Stimulated activated memory B cell treated with anti-CD40 and anti-IgM and Interleukin-4, amounts not matched to agents 10 μg/mL and 1 μg/mL and 100 μg/mL, for 72 hours (primary cell): Measurements from ENCODE around the gene ADAMTS2.

Experiments
- ATAC-seq: fragments of 150-1000 bp; cut with Tn5 transposase; 2 replicates; pipeline ENCODE4 v1.10.0; 2021
- H3K27ac Mint-ChIP-seq: one replicate; pipeline ENCODE4 v1.8.0; 2022; ENCODE audit warnings: mild to moderate bottlenecking, mixed read lengths
- H3K27me3 Mint-ChIP-seq: one replicate; pipeline ENCODE4 v1.8.0; 2022; ENCODE audit warnings: mixed read lengths
- H3K36me3 Mint-ChIP-seq: one replicate; pipeline ENCODE4 v1.8.0; 2022; ENCODE audit warnings: mixed read lengths
- H3K4me1 Mint-ChIP-seq: one replicate; pipeline ENCODE4 v1.8.0; 2022; ENCODE audit warnings: mixed read lengths
- H3K4me3 Mint-ChIP-seq: one replicate; pipeline ENCODE4 v1.8.0; 2022; ENCODE audit warnings: mild to moderate bottlenecking, moderate library complexity, mixed read lengths
- H3K9me3 Mint-ChIP-seq: one replicate; pipeline ENCODE4 v1.8.0; 2022; ENCODE audit warnings: mixed read lengths

The ADAMTS2 gene

DNA sequence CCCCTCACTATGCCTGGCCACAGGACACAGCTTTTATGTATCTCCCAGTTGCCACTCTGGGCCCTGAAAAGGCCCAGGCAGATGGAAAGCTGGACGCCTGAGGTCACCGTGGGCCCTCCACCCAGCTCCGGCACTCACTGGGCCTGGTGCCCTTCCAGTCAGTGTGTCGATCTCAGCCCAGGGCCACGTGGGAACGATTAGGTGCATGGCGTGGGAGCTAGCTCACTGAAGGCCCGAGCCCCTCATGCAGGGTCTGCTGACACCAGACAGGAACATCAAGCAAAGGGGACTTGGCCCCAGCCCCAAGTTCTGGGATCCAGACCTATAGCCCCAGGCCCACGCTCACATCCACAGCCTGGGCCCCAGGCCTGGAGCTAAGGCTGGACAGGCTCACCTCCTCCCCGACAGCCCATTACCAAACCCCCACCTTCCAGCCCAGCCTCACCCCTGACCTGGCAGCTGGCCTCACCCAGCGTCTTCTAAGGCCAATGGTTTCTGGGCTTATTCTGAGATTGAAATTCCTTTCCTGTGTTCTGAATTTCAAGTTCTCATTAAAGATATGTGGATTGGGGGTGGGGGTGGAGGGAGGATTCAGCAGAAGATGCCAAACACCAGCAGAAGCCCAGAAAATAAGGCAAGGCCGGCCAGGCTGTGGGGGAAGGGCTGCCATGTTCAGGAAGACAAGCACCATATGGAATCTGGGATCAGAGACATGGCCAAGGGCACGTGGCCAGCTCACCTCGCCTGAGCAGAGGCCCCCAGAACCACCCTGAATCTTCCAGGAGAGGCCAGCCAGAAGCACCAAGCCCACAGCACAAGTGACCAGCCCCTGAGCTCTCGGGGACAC, 74.5 kb downstream of the ADAMTS2 start:
- no peak for ATAC-seq
- H3K36me3 Mint-ChIP-seq, result no peaks in the 10 kb centered on the region
- H3K9me3 Mint-ChIP-seq, result no peaks in the 10 kb centered on the region
- no peaks in the 10 kb centered on the region for H3K4me1 Mint-ChIP-seq
- no peak overlapping the region for H3K4me3 Mint-ChIP-seq
- H3K27me3 Mint-ChIP-seq, result peaks cover 5% of the 10 kb centered on the region
- no peak overlapping the region for H3K27ac Mint-ChIP-seq

DNA sequence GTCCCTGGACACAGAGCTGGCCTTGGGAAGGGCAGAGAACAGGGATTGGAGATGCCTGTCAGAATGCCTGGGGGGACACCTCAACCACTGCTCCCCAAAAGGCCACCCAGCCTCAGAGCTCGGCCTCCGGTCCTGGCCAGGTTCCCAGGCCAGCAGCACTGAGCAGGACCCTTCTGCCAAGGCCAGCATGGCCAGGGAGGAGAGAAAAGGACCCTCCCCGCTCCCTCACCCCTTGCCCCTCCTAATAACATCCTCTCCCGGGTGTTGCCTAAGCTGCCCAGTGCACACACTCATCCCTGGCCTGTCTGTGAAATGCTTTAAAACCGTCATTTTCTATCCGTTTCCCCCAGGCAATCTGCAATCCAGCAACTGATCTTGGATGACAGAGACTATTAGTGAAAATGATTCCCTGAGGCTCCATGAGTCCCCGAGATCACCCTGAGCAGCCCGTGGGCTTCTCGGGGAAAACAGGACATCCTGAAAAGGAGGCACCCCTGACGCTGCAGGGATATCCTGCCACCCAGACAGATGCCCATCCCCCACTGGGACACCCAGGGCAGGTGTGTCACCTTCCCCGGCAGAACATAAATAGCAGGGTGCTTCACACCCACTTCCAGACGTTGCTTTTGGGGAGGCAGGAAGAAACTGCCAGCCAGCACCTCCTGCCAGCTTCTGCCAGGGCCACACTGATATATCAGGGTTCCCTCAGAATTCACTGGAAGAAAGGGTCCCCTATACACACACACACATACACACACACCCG, 75.3 kb downstream of the ADAMTS2 start:
- H3K27me3 Mint-ChIP-seq, result peaks cover 14% of the 10 kb centered on the region
- no peaks in the 10 kb centered on the region for H3K36me3 Mint-ChIP-seq
- no peaks in the 10 kb centered on the region for H3K4me1 Mint-ChIP-seq
- H3K4me3 Mint-ChIP-seq, result no peak overlapping the region
- H3K9me3 Mint-ChIP-seq, result no peaks in the 10 kb centered on the region
- no peak for ATAC-seq
- no peak overlapping the region for H3K27ac Mint-ChIP-seq

DNA sequence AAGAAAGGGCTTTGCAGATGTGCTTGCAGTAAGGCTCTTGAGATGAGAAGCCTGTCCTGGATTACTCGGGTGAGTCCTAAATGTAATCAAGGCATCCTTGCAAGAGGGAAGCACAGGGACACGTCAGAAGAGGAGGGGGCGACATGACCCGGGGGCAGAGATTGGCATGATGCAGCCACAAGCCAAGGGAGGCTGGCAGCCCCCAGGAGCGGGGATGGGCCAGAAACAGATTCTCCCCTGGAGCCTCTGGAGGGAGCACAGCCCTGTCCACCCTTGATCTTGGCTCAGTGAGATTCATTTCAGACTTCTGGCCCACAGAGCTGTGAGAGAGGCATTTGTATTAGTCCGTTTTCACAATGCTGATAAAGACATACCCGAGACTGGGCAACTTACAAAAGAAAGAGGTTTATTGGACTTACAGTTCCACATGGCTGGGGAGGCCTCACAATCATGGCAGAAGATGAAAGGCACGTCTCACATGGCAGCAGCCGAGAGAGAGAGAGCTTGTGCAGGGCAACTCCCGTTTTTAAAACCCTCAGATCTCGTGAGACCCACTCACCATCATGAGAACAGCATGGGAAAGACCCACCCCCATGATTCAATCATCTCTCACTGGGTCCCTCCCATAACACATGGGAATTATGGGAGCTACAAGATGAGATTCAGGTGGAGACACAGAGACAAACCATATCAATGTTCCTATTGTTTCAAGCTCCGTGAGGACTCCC, 76.1 kb downstream of the ADAMTS2 start:
- H3K4me3 Mint-ChIP-seq, result no peak overlapping the region
- ATAC-seq, result no peak
- H3K36me3 Mint-ChIP-seq, result no peaks in the 10 kb centered on the region
- peaks cover 15% of the 10 kb centered on the region for H3K27me3 Mint-ChIP-seq
- no peak overlapping the region for H3K27ac Mint-ChIP-seq
- H3K4me1 Mint-ChIP-seq, result no peaks in the 10 kb centered on the region
- H3K9me3 Mint-ChIP-seq, result no peaks in the 10 kb centered on the region

DNA sequence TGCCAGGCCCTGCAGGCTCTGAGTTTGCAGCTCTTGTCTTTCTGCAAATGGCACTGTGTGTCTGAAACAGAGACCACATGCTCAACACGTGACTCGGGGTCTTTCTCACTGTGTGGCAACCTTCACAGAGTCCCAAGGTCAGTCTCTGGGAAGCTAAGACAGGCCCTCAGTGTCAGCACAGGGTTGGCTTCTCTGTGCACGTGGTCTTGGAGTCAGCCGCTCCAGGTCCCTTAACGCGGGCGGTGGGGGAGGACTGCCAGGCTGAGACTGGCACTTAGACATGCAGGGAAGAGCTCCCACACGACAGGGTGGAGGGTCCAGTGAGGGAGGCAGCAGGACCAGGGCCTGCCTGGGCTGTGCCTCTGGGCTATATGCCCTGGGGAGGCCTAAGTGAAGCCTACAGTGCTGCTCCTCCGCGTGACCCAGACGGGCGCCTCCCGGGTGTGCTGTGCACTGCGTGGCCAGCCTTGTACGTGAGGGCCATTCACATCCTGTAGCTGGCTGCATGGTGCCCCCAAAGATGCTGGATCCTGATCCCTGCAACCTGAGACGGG, 76.8 kb downstream of the ADAMTS2 start:
- Mint-ChIP-seq H3K27ac (no peak overlapping the region), H3K36me3 (no peaks in the 10 kb centered on the region), H3K4me3 (no peak overlapping the region), H3K4me1 (no peaks in the 10 kb centered on the region), H3K9me3 (no peaks in the 10 kb centered on the region), H3K27me3 (peaks cover 15% of the 10 kb centered on the region)
- no peak for ATAC-seq

DNA sequence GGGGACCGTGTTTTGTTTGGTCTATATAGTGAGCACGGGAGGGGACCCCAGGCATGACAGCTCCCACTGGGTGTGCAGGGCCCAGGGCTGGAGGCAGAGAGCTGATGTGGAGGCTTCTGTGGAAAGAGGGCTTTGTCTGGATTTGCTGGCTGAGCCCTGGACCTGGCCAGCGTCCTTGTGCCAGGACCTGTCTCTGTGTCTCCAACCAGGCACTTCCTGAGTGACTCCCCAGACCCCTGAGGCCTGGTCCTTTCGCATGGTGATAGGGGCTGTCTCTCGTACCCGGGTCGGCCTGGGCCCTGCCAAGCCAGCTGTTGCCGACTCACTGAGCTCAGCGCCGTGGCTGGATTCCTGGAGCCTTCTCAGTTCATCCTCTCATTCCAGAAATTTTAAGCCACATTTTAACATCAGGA, 77.6 kb downstream of the ADAMTS2 start:
- Mint-ChIP-seq H3K27me3 (peaks cover 15% of the 10 kb centered on the region), H3K4me1 (no peaks in the 10 kb centered on the region), H3K36me3 (no peaks in the 10 kb centered on the region), H3K9me3 (peaks cover under 1% of the 10 kb centered on the region), H3K4me3 (no peak overlapping the region), H3K27ac (no peak overlapping the region)
- ATAC-seq, result no peak

DNA sequence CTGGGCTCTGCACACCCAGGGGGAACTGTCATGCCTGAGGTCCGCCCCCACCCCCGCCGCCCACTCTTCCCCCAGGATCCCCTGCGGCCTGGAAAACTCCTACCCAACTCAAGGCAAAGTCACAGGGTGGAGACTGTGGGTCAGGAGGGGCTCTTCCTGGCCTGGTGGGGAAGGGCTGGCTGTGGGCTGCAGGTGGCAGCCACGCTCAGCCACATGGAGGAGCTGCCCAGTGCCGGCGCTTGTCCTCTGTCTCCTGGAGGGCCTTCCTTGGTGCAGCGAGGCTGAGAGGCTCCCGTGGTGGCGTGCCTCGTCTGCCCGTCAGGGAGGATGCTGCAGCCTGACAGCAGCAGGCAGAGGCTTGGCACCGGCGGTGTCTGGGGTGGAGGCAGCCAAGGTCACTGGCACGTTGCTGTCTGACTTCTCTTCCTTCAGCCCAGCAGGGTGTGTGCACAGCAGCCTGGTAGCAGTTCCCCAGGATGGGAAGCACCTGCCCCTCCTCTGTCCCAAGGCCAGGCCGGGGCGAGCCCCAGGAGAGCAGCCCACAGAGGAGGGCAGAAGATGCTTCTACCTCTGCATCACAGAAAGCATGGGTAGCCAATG, 78.1 kb downstream of the ADAMTS2 start:
- Mint-ChIP-seq H3K27ac (no peak overlapping the region), H3K9me3 (peaks cover 3% of the 10 kb centered on the region), H3K27me3 (peaks cover 15% of the 10 kb centered on the region), H3K36me3 (no peaks in the 10 kb centered on the region), H3K4me1 (no peaks in the 10 kb centered on the region), H3K4me3 (no peak overlapping the region)
- ATAC-seq, result no peak

DNA sequence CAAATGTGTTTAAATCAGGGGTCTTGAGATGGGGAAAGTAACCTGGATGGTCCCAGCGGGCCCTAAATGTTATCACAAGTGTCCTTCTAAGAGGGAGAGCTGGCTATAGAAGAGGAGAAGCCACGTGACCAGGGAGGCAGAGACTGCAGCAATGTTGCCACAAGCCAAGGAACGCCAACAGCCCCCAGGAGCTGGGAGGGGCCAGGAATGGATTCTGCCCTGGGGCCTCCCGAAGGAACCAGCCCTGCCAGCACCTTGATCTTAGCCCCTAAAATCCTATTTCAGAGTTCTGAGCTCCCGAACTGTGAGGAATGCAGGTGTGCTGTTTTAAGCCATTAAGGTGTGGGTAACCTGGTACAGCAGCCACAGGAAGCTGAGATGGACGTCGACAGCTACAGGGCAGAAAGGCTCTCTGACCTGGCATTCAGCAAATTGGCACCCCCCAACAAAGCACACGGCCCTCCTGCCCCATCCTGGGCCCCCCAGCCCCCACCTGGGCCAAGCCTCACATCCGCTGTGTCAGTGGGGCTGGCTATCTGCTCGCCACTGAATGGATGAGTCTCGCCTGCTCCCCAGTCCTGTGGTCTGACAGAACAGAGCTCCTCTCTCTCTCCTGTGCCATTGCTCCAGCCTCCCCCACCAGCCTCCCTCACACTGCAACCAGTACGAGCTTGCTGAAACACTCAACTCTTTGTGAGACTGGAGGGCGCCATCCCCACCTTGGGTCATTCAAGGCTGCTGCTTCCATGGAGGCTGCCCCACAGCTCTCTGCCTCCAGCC, 78.8 kb downstream of the ADAMTS2 start:
- peaks cover 3% of the 10 kb centered on the region for H3K9me3 Mint-ChIP-seq
- no peaks in the 10 kb centered on the region for H3K4me1 Mint-ChIP-seq
- no peak for ATAC-seq
- no peak overlapping the region for H3K27ac Mint-ChIP-seq
- H3K36me3 Mint-ChIP-seq, result no peaks in the 10 kb centered on the region
- H3K27me3 Mint-ChIP-seq, result peaks cover 15% of the 10 kb centered on the region
- no peak overlapping the region for H3K4me3 Mint-ChIP-seq

DNA sequence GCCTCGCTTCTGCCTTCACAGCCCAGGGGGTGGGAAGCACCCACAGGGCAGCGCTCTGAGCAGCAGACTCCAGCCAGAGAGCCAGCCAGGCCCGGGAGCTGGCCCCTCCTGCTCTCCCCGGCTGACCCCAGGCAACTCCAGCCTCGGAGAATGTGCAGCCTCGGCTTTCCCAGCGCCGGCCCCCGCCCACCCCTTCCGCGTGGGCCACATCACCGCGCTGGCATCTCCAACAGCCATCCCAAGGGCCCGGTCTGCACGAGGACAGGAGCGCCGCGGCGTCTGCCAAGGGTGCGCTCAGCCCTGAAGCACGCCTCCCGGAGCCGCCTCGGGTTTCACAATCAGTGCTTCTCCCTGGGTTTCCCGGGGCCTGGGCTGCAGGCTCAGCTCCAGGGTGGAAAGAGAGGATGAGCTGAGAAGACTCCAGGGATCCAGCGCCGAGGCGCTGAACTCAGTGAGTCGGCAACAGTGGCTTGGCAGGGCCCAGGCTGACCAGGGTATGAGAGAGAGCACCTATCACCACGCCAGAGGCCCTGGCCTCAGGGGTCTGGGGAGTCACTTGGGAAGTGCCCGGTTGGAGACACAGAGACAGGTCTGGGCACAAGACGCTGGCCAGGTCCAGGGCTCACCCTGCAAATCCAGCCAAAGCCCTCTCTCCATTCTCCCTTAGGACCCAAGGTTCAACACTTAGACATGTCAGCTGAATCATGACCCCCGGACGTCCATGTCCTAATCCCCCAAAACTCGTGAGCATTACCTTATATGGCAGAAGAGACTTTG, 79.6 kb downstream of the ADAMTS2 start:
- H3K4me3 Mint-ChIP-seq, result no peak overlapping the region

DNA sequence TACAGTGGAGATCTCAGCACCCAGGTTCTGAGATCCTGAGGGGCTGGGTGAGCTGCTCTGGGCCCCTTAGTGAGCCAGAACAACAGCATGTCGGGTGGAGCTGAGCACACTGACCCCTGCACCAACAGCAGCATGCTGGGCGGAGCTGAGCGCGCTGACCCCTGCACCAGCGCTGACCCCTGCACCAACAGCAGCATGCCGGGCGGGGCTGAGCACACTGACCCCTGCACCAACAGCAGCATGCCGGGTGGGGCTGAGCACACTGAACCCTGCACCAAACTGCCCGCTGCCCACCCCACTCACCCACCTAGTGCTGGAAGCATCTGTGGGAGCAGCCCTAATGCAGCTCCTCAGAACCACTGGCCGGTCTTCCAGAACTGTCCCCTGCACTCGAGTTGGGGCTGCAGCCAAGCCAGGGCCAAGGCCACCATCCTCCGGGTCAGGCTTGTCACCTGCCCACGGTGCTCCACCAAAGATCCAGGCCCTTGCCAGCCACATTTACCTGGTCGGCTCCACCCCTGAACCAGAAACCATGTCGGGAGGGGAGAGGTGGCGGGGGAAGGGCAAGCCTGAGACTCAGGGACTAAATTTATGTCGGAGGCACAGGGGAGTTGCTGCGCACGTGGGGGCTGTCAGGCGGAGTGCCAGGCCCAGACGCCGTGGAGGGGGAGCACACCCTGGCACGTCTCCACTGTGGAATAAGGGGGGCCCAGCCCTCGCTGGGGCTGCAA, 80.3 kb downstream of the ADAMTS2 start:
- peaks cover 15% of the 10 kb centered on the region for H3K27me3 Mint-ChIP-seq
- H3K4me3 Mint-ChIP-seq, result no peak overlapping the region
- H3K27ac Mint-ChIP-seq, result no peak overlapping the region
- no peaks in the 10 kb centered on the region for H3K4me1 Mint-ChIP-seq
- peaks cover 3% of the 10 kb centered on the region for H3K9me3 Mint-ChIP-seq
- H3K36me3 Mint-ChIP-seq, result no peaks in the 10 kb centered on the region
- ATAC-seq, result no peak

More for the DNA sequence above, 79.6 kb downstream of the ADAMTS2 start:
- H3K9me3 Mint-ChIP-seq, result peaks cover 3% of the 10 kb centered on the region
- no peak overlapping the region for H3K27ac Mint-ChIP-seq
- H3K27me3 Mint-ChIP-seq, result peaks cover 15% of the 10 kb centered on the region
- no peak for ATAC-seq
- no peaks in the 10 kb centered on the region for H3K4me1 Mint-ChIP-seq
- no peaks in the 10 kb centered on the region for H3K36me3 Mint-ChIP-seq

DNA sequence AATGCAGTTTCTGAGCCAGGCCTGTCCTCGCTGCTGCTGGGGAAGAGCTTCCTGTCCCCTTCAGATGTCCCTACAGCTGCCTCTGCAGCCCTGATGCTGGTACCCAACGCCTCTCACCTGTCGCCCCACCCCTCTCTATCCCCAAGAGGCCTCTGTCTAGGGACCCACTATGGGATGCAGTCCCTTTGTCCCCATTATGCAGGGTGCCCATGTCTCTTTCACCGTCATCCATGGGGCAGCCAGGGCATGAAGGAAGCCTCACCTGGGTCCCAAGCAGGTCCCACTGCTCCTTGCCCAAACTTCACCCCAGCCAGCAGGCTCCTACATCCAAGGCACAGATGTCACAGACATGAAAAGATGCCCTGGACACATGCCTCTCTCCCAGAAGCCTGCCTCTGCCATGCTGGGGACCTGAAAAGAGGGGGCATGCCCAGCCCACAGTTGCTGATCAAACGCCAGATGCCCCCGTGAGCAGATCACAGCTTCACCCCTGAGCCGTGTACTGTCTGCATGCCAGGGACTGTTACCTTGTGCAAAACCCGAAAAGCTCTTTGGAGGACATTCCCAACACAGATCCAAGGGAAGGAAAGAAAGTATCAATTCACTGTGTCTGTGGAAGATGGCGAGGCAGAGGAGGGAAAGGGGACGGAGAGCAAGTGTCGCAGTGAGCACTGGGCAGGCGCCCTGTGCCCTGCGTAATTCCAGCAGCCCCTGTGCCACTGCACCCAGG, 81.0 kb downstream of the ADAMTS2 start:
- no peak overlapping the region for H3K4me3 Mint-ChIP-seq
- H3K27me3 Mint-ChIP-seq, result peaks cover 15% of the 10 kb centered on the region
- no peak for ATAC-seq
- H3K27ac Mint-ChIP-seq, result no peak overlapping the region
- no peaks in the 10 kb centered on the region for H3K4me1 Mint-ChIP-seq
- no peaks in the 10 kb centered on the region for H3K36me3 Mint-ChIP-seq
- H3K9me3 Mint-ChIP-seq, result peaks cover 3% of the 10 kb centered on the region

DNA sequence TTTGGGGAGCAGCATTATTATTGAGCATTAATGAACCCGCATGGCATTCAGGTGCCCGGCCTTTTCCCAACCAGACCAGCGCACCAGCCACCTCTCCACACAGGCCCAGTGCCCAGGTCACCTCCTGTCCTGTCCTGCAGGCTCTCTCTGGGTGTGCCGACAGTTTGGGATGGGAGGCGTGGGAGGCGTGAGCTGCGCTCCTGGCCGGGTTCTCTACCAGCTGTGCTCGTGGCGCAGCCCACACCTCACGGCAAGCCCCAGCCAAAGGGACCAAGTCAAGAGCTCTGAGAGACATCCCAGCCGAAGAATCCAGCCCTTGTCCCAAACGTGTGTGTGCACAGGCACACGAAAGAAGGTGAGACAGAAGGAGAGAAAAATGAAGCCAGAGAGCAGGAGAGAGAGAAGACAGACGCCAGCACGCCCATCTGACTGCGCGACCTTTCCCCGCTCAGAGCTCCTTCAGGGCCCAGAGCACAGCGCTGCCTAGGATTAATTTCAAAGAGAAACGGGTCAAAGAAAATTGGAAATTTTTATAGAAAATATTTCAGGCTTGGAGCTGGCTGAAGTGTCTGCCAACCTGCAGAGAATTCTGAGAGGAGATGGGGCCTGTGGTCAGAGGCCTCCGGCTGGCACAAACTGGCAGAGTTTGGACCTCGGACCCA, 81.7 kb downstream of the ADAMTS2 start:
- Mint-ChIP-seq H3K27ac (no peak overlapping the region), H3K4me1 (no peaks in the 10 kb centered on the region), H3K36me3 (no peaks in the 10 kb centered on the region), H3K9me3 (peaks cover 3% of the 10 kb centered on the region), H3K4me3 (no peak overlapping the region), H3K27me3 (peaks cover 15% of the 10 kb centered on the region)
- no peak for ATAC-seq

DNA sequence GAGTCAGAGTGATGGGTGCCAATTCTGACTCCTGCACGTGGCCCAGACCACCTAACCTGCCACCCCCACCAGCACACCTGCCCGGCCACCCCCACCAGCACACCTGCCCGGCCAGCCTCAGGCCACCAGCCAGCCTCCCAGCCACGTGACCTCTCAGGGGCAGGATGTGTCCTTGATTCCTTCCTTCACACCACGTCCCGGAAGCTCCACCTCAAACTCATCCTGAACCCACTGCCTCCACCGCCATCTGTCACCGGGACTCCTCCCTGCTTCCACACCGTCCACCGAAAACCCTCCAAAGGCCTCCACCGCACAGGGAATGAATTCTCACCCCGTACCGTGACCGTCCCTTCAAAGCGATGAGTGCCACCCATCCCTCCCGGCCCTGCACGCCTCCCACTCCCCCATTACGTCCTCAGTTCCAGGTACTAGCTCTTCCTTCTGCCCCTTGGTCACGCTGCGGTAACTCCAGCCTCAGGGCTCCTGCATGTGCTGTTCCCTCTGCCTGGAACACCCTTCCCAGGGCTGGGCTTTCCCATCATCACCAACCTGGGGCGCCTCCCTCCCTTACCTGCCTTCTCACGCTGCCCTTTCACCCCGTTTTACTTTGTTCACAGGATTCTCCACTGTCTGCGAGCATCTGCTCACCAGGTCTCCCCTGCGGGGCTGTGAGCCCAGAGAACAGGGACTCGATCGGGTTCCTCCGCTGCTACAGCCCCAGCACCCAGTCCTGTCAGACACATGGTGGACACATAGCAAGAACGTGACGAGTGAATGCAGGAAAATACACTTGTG, 82.9 kb downstream of the ADAMTS2 start:
- no peaks in the 10 kb centered on the region for H3K4me1 Mint-ChIP-seq
- no peak for ATAC-seq
- H3K36me3 Mint-ChIP-seq, result no peaks in the 10 kb centered on the region
- no peak overlapping the region for H3K27ac Mint-ChIP-seq
- H3K9me3 Mint-ChIP-seq, result peaks cover 3% of the 10 kb centered on the region
- peaks cover 15% of the 10 kb centered on the region for H3K27me3 Mint-ChIP-seq
- no peak overlapping the region for H3K4me3 Mint-ChIP-seq
